Cardiac muscle cell (in vitro differentiated cells and primary cell): Measurements from ENCODE around the gene SPON1. TPM values are rescaled to one million over a fixed set of nuclear protein-coding genes. Genes with fewer than 3 reads are reported as not detected.

Experiments
- DNase-seq, 2 donors: peaks; one replicate each; pipeline versions ENCODE4 v3.0.0 to v3.0.0-alpha.2; 2010 to 2017; ENCODE audit warnings: low read depth in 1 of 2, low spot score in 1 of 2
- H3K27ac ChIP-seq: fragments of 200-600 bp; sonication (generic); 2 replicates; pipeline ENCODE4 v1.5.1; 2016
- H3K27me3 ChIP-seq: fragments of 200-600 bp; sonication (generic); 2 replicates; pipeline ENCODE4 v1.6.0; 2016; ENCODE audit warnings: control low read depth
- H3K36me3 ChIP-seq: fragments of 200-600 bp; sonication (generic); 2 replicates; pipeline ENCODE4 v1.5.1; 2016; ENCODE audit warnings: control low read depth
- H3K4me1 ChIP-seq: fragments of 200-600 bp; sonication (generic); 2 replicates; pipeline ENCODE4 v1.8.1; 2017; ENCODE audit warnings: low read depth, mild to moderate bottlenecking, mixed run types
- H3K4me3 ChIP-seq: fragments of 200-600 bp; sonication (generic); 2 replicates; pipeline ENCODE4 v1.5.1; 2016; ENCODE audit warnings: mild to moderate bottlenecking
- H3K9me3 ChIP-seq: fragments of 200-600 bp; sonication (generic); 2 replicates; pipeline ENCODE4 v1.5.1; 2017; ENCODE audit warnings: low read depth, mild to moderate bottlenecking, control low read depth
- CTCF ChIP-seq: IDR thresholded peaks from 2 replicates; pipeline ENCODE4 v1.5.1; 2012; ENCODE audit warnings: low read depth, mild to moderate bottlenecking, low read length
- polyA plus RNA-seq: library from polyadenylated mRNA; unstranded; fragments of >200 nt; fragmentation: Nextera tagmentation; extraction: Ambion mirVana; gene quantifications from 2 replicates; pipeline ENCODE4 v1.2.1, GENCODE V29; 2016
- total RNA-seq: library from RNA; depleted of rRNA; stranded (reverse); fragments of >200 nt; gene quantifications from 2 replicates; pipeline ENCODE4 v1.2.3, GENCODE V29; 2016

The SPON1 gene
- total and polyA plus RNA-seq, 2 experiments from 2014 or later, result 13.3 to 22.0 TPM

DNA sequence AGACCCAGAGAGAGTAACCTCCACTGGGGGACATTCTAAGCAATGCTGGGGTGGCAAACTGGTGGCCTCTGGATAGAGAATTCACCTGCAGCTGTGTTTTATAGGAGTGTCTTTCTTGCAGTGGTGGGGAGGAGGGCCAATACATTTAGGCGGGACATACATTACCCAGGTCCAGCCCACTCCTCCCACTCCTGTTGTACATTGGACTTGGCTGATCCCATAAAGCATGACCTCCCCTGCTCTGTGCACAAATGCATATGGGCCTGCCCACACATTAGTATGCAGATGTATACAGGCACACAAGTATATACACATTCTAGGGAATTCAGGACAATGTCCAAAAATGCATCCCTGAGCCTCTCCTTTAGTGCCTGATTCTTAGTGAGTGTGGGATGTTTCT is 297.4 kb downstream of the SPON1 start:
- no peak for DNase-seq
- Histone ChIP-seq H3K4me1 (peaks cover 10% of the 10 kb centered on the region), H3K9me3 (no peaks in the 10 kb centered on the region), H3K27ac (no peak overlapping the region), H3K36me3 (no peaks in the 10 kb centered on the region), H3K27me3 (no peaks in the 10 kb centered on the region), H3K4me3 (no peak overlapping the region)
- no peak for TF ChIP-seq CTCF

DNA sequence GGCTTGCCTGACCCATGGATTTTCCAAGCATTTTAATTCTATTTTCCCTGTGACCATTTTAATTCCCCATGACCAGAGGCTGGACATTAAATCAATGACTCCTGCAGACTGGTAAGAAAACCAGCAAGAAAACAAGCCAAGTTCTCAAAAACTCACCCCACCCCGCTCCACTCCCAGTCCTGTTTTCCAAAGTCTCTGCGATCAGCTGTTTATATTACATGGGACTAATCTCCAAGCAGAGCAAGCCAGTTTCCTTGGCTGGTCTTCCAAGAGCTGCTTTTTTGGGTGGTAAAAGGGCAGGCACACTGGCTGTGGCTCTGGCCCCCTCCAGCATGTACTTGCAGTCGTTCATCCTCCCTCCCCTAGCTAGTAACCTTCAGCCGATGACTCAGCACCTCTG is 298.5 kb downstream of the SPON1 start:
- Histone ChIP-seq H3K4me3 (no peak overlapping the region), H3K9me3 (no peaks in the 10 kb centered on the region), H3K36me3 (no peaks in the 10 kb centered on the region), H3K27ac (no peak overlapping the region), H3K4me1 (peaks cover 10% of the 10 kb centered on the region), H3K27me3 (no peaks in the 10 kb centered on the region)
- DNase-seq, result no peak
- no peak for TF ChIP-seq CTCF

GRCh38 chr11:14262271-14262846 is 299.8 kb downstream of the SPON1 start:
- no peaks in the 10 kb centered on the region for H3K27me3 ChIP-seq
- H3K27ac ChIP-seq, result no peak overlapping the region
- H3K9me3 ChIP-seq, result no peaks in the 10 kb centered on the region
- no peak overlapping the region for H3K4me3 ChIP-seq
- TF ChIP-seq CTCF, result no peak
- H3K36me3 ChIP-seq, result no peaks in the 10 kb centered on the region
- no peak for DNase-seq
- peaks cover 10% of the 10 kb centered on the region for H3K4me1 ChIP-seq

DNA sequence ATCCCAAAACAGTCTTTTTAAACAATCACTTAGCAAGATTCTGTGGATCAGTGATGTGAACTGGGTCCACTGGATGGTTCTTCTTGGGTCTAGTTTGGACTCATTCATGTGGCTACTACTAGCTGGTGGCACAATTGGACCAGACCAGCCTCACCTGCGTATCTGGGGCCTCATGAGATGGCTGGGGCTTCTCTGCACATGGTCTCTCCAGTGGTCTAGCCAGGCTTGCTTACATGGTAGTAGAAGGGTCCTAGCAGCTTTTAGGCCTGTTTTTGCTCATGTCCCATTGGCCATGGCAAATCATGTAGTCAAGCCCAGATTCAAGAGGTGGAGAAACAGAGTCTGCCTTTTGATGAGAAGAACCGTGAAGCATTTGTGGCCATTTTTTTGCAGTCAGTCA is 302.4 kb downstream of the SPON1 start:
- Histone ChIP-seq H3K4me1 (no peaks in the 10 kb centered on the region), H3K36me3 (no peaks in the 10 kb centered on the region), H3K4me3 (no peak overlapping the region), H3K27ac (no peak overlapping the region), H3K9me3 (no peaks in the 10 kb centered on the region), H3K27me3 (no peaks in the 10 kb centered on the region)
- no peak for TF ChIP-seq CTCF
- DNase-seq, result no peak

DNA sequence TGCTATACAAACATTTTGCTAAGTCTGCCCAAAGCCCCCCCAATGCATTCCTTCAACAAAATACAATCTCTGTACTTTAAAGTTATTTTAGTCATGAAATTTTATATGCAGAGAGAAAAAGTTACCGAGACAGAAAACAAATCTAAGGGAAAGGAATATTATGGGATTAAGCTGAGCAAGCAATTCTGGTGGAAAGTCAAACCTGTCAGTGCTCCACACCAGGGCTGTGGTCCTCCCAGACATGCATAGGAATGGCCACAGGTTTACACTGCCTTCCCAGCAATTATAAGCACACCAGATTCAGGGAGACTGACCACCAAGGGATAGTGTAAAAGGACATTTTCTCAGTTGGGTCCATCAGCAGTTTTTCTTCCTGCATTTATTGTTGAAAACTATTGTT is 304.1 kb downstream of the SPON1 start:
- no peaks in the 10 kb centered on the region for H3K36me3 ChIP-seq
- H3K27ac ChIP-seq, result no peak overlapping the region
- DNase-seq, result no peak
- H3K27me3 ChIP-seq, result no peaks in the 10 kb centered on the region
- no peaks in the 10 kb centered on the region for H3K4me1 ChIP-seq
- H3K9me3 ChIP-seq, result no peaks in the 10 kb centered on the region
- TF ChIP-seq CTCF, result no peak
- no peak overlapping the region for H3K4me3 ChIP-seq
